GM12865 (cell line): ENCODE measurements around the gene PLCXD3.

Experiments
- DNase-seq: peaks from one replicate; pipeline ENCODE4 v3.0.0; 2010; ENCODE audit warnings: low read depth
- H3K4me3 ChIP-seq: 2 replicates; pipeline ENCODE4 v1.5.1; 2011; ENCODE audit warnings: mild to moderate bottlenecking, low read depth, low read length, control low read depth
- CTCF ChIP-seq: IDR thresholded peaks from 2 replicates; pipeline ENCODE4 v1.5.1; 2011; ENCODE audit warnings: low read length, control low read depth, low read depth, inconsistent platforms; ENCODE audit not compliant: insufficient read depth; ENCODE audit errors: missing control alignments

The PLCXD3 gene

GRCh38 chr5:41266377-41266776 lies 244.0 kb downstream of the PLCXD3 start:
- no peak for TF ChIP-seq CTCF
- no peak overlapping the region for H3K4me3 ChIP-seq
- no peak for DNase-seq

GRCh38 chr5:41264019-41264418 lies 246.4 kb downstream of the PLCXD3 start:
- DNase-seq, result no peak
- TF ChIP-seq CTCF, result no peak
- no peak overlapping the region for H3K4me3 ChIP-seq

- no peak for TF ChIP-seq CTCF
- DNase-seq, result no peak
Measured at GRCh38 chr5:41263335-41263734, 247.1 kb downstream of the PLCXD3 start.

More at GRCh38 chr5:41263335-41263734, 247.1 kb downstream of the PLCXD3 start:
- no peak overlapping the region for H3K4me3 ChIP-seq
